Dermis microvascular lymphatic vessel endothelial cell (primary cell): Measurements from ENCODE around the gene C10orf71. TPM values are rescaled to one million over a fixed set of nuclear protein-coding genes. Genes with fewer than 3 reads are reported as not detected.

Experiments used
- DNase-seq, 2 donors: peaks; one replicate each; pipeline versions ENCODE4 v3.0.0 to v3.0.0-alpha.2; 2010; ENCODE audit warnings: low read depth in 2 of 2
- total RNA-seq: library from RNA; depleted of rRNA; stranded (reverse); fragments of >200 nt; gene quantifications from 2 replicates; pipeline ENCODE4 v1.2.1, GENCODE V29; 2014

The C10orf71 gene
- total RNA-seq, 1 donor from 2014 or later, result not detected

DNA sequence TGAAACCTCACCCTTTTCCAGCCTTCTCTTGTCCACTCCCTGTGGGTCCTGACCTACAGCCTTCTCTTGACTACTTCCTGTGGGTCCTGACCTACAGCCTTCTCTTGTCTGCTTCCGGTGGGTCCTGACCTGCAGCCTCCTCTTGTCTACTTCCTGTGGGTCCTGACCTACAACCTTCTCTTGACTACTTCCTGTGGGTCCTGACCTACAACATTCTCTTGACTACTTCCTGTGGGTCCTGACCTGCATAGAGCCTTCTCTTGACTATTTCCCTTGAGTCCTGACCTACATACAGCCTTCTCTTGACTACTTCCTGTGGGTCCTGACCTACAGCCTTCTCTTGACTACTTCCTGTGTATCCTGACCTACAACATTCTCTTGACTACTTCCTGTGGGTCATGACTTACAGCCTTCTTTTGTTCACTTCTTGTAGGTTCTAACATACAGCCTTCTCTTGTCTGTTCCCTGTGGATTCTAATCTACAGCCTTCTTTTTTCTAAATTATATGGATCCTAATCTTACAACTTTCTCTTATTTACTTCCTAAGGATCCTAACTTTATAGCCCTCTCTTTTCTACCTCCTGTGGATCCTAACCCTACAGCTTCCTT, 36.5 kb downstream of the C10orf71 start:
- DNase-seq, result no peak

DNA sequence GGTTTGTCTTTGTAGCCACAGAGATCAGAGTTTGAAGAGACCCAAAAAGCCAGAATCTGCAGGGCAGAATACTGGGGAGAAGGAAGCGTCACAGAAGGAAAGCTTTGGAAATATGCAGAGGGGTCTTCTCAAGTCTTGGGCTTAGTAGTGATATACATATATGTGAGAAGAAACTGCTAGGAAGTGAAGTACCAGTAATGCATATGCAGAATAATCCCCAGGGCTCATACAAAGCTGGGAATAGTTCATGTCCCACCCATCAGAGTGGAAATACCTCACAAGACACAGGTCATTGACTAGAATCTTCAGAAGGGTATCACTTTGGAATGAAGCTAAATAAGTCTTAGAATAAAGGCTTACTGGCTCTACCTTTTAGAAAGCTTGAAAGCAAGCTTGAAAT, 39.6 kb downstream of the C10orf71 start:
- DNase-seq, result no peak

DNA sequence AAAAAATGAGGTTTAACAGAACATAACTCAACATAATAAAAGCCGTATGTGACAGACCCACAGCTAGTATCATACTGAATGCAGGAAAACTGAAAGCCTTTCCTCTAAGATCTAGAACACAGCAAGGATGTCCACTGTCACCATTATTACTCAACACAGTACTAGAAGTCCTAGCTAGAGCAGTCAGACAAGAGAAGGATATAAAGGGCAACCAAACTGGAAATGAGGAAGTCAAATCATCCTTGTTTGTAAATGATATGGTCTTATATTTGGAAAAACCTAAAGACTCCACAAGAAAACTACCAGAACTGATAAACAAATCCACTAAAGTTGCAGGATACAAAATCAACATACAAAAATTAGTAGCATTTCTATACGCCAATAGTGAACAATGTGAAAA, 45.9 kb downstream of the C10orf71 start:
- DNase-seq, result no peak

DNA sequence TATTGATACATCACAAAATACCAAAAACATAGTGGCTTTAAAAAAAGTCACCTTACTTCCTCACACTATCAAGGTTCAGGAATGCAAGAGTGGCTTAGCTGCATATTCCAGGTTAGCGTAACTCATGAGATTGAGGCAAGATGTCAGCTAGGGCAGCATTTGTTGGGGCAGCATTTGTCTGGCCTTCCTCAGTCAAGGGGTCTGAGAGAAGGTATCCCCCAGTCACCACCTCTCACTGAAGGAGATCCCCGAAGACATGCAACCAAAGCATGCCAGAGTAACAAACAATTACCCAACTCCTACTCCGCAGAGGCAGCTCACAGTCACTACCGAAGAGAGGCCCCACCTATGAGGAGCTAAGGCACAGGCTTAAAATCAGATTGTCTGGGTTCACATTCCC, 48.4 kb downstream of the C10orf71 start:
- no peak for DNase-seq

DNA sequence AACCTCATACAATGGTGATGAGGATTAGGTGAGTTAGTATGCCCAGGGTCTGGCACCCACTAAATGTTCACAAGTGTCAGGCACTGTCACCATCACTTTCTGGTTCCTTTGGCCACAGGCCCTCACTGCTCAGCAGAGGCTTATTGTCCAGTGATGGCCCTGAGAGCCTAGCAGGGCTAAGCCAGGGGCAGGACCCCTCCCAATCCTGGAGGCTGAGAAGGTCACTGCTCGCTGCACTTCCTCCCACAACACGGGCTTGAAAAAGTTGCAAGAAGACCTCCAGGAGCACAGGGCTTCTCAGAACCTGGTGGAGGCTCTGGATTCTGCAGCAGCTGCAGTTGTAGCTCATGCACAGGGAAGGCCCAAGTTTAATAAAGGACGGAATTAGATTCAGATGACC, 48.9 kb downstream of the C10orf71 start:
- DNase-seq, result no peak

DNA sequence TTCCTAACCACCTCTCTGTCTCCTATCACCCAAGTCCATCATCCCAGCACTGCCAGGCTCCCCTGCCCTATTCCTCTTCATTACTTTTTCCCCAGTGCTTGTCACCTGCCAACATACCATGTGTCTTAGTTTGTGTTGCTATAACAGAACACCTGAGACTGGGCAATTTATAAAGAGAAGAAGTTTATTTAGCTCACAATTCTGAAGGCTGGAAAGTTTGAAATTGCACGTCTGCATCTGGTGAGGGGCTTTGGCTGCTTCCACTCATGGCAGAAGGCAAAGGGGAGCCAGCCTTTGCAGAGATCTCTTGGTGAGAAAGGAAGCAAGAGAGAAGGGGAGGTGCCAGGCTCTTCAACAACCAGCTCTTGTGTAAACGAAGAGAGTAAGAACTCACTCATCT, 49.6 kb downstream of the C10orf71 start:
- no peak for DNase-seq

DNA sequence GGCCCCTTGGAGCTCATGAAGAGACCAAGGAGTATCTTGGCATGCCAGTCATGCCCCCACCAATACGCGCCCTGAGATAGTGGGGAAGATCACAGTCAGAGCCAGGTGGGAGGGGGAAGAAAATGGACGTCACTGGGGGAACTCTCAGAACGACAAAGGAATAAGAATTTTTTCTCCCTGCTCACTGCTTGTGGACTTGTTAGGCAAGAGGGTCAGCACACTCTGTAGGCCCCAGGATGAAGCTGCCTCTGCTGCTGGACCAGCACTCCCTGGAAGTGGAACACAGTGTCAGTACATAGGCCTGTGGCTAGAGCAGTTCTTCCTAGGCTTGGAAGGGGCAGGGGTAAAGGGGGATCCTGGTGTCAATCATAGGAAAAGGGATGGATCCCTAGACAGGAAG, 50.4 kb downstream of the C10orf71 start:
- DNase-seq, result no peak

DNA sequence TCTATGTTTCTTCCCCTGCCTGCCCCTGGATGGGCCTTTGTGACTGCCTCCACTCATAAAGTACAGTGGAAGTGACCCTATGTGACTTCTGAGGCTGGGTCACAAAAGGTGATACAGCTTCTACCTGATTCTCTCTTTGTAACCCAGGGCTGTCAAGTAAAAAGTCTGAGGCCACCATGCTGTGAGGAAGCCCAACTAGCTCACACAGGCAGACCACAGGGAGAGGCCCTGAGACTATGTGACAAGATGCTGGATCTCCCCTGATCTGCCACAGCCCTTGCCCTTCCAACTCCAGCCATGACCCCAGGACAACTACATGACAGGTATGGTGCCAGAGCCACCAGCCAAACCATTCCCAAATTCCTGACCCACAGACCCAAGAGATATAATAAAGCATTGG, 51.2 kb downstream of the C10orf71 start:
- DNase-seq, result no peak

DNA sequence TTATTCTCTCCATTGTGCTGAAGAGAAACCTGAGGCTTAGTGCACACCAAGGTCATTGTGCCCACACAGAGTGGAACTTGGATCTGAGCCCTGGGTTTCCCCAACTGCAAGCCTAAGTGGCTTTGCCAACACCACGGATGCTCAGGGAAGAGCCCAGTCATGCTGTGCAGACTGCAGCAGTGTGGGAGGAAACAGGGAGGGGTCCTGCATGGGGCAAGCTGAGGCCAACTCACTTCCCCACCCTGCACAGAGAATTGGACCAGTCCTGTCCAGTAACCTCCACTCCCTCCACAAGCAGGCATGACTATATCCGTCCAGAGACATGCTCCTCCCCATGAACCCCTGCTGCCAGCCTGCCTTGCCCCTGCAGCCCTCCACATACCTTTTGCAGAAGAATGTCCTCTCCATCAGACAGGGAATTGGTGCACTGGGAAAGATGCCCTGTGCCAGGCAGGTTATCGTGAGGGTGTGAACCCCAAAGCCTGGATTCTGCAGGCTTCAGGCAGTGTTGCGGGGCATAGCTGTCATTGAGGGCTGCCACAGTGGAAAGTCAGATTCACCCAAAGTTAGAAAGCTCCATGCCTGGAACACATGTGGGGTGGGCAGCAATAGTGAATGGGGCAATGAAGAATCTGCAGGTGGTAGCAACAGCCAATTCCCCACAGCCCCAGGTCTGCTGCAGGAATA, 52.0 kb downstream of the C10orf71 start:
- DNase-seq, result no peak

DNA sequence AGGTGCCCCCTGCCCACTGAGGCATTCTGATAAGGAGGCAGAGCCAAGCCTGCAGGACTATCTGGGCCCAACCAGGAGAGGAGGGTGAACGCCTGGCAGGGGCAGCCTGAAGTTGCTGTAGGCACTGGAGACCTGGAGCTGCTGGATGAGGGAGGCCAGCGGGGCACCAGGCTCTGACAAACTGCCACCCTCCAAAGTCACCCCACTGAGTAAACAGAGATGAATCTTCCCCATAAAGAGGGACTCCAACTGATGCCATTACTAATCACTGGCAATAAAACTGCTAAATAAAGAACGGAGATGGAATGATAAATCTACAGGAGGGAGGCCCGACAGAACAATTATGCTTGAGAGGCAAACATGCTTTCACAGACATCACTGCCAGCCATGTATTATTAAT, 52.7 kb downstream of the C10orf71 start:
- DNase-seq, result no peak

DNA sequence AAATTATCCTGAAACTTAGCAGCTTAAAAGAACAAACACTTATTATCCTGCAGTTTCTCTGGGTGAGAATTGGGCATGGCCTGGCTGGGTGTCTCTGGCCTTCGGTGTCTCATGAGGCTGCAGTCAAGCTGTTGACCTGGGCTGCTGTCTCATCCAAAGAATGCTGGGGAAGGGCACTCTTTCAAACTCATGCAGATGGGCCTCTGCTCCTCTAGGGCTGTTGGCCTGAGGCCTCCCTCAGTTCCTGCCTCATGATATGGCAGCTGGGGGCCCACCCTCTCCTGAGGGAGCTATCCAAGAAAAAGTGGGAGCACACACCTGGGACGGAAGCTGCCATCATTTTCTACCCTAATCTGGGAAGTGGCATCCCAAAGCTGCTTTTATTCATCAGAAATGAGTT, 53.4 kb downstream of the C10orf71 start:
- DNase-seq, result no peak

DNA sequence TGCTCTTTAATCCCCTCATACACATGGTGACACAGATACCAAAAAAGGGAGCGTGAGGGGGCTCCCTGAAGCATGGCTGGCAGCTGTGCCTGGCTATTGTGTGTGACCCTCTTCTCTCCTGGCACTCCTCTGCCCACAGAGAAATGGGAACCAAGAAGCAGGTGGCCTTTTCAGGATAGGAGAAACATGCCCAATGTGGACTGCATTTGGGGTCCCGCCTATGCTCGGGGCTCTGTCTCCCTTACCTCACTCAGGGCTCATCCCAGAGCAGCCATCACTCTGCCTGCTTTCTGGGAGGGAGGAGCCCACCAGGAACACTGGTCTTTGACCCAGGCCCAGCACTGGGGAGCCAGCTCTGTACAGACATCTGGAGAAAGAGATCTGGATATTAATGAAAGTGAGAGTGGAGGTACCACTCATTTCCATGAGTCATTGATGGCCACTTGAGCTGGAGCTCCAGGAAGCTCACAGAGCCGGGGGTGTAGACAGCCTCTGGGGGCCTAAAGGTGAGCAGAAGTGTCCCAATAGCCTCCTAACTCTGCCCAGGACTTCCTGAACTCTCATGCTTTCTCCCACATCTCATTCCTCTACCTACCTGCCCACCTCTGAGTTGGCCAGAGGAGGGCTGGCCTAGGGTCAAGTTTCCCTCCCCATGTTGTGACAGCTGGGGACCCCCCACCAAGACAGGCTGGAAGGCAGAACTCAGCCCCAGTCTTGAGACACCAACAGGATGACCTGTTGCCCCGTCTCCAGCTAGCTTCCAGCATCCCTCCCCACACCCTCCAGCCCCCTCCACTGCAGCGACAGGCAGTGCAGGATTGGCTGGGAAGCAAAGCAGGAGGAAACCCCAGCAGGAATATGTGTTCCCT, 54.3 kb downstream of the C10orf71 start:
- no peak for DNase-seq

DNA sequence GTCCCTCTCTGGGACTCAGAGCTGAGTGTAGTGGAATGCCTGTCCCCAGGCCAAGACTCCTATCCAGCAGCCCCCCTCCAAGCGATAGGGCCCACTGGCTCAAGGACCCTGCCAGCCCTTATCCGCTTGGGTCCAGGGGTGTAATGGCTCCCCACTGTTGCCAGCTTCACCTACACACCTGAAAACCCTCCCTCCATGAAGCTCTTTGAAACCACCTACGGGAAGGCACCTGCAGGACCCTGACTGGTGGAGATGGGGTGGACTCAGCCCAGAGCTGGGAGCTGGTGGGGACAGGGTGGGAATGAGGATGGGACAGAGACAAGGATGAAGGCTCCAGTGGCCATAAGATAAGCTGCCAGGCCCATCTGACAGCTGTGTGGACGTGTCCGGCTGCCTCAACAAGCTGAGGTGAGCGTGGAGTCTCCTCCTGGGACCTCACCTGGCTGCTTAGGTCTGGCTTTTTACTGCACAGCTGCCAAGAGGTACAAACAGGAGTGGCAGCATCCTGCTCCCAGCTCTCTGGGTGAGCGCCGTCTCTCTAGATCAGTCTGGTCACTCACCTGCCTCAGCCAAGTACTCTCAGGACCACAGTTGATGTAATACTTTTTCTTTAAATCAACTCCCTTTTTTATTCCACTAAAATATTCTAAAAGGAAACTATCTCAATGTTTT, 55.1 kb downstream of the C10orf71 start:
- DNase-seq, result no peak

DNA sequence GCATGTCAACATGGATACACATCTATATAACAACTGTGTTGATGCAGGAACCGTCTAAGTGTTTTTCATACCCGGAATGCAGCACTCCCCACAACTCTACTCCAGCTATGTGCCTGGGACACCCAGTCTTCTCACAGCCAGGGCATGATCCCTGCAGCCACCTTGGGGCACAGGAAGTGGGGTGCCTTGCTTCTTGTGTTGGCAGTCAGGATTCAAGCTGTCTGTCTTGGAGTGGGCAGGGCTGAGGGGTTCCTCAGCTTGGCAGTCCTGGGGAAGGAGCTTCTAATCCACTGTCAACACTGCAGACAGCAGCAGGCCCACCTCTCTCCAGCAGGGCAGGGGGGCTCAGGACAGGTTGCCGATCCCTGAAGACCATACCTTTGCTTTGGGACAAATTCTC, 55.6 kb downstream of the C10orf71 start:
- no peak for DNase-seq

DNA sequence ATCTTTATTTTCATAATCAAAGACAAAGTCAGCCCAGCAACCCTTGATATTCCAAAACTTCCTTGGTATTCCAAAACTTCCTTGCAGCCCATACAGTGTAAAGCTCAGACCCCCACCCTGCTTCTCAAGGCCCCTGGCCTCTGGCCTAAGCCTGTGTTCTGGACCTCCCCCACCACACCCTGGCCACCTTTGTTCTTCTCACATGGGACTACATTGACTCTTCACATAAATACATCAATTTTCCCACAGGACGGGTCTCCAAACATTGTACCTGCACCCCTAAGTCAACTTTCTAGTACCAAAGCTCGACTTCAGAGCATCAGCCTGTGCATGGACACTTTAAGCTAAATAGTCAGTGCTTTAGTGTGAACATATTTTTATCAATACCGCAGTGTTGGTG, 56.3 kb downstream of the C10orf71 start:
- no peak for DNase-seq

DNA sequence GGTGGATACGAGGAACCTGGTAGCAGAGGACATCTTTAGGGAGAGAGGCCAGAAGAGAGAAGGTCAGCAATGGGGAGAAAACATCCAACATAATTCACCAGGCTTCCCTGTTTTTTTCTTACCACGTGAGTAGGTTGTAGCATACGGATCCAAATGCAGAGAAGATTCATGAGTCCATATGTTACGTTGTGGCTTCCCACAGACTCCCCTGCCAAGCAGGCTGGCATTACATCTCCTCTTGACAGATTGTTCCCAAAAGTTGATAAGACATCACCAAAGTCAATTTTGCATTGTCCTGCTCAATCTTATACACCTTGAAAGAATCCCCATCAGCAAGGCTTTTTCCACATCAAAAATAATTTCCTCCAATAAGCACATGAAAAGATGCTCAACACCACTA, 57.2 kb downstream of the C10orf71 start:
- no peak for DNase-seq

DNA sequence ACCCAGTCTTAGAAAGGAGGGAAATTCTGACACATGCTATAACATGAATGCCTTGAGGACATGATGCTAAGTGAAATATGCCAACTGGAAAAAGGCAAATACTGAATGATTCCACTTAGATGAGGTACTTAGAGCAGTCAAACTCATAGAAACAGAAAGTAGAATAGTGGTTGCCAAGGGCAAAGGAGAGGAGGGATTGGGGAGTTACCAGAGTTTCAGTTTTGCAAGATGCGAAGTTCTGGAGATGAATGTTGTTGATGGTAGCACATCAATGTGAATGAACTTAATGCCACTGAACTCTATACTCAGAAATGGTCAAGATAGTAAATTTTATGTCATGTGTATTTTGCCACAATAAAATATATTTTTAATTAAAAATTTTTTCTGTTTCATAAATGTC, 58.0 kb downstream of the C10orf71 start:
- no peak for DNase-seq

DNA sequence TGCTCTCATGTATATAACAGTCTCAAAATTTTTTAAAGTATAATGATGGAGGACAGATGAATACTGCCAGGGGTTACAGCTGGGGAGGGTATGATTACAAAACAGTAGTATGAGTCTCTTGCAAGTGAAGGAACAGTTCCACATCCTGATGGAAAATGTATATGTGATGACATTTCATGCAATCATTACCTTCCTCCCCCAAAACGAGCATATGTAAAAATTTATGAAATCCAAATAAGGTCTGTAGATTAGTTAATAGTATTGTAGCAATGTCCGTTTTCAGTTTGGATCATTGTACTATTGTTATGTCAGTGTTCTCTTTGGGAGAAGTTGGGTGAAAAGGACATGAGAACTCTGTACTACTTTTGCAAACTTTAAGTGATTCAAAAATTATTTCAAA, 58.9 kb downstream of the C10orf71 start:
- no peak for DNase-seq

DNA sequence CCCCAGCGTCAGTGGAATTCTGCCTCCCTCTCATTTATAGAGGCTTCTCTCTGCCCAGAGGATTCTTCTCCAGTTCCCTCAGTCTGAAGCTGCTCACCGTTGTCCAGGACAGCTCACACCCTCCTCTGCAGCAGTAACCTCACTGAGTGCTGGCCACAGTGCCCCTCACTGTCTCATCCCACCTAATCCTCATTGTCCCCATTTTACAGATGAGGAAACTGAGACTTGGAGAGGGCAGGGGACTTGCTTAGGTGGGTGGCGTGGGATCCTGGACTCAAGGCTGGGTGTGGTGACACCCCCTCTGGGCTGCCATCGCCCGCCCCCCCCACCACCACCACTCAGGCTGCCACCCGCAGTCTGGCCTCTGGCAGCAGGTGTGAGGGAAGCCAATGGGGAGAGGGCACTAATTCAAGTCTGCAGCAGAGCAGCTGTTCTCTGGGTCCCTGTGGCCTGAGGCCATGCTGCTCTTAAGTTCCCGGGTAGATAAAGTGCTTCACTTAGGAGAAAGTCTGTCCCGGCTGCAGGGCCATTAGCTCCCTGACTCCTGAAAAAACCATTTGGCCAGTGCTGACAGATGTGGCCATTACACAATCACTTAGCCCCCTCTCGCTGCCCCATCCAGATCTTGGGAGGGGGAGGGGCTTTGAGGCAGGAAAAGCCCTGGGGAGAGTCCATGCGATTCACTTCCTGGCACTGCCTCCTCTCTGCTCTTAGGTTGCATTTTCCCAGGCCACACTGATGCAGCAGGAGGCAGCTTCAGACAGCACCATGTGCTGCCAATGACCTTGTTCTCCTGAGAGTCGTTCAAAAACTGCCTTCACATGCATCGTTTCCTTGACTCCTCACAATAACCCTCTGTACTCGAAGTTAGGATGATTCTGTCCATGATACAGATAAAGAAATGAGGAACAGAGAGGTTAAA, 60.6 kb downstream of the C10orf71 start:
- peak; percentile 10 to 22 for DNase-seq

DNA sequence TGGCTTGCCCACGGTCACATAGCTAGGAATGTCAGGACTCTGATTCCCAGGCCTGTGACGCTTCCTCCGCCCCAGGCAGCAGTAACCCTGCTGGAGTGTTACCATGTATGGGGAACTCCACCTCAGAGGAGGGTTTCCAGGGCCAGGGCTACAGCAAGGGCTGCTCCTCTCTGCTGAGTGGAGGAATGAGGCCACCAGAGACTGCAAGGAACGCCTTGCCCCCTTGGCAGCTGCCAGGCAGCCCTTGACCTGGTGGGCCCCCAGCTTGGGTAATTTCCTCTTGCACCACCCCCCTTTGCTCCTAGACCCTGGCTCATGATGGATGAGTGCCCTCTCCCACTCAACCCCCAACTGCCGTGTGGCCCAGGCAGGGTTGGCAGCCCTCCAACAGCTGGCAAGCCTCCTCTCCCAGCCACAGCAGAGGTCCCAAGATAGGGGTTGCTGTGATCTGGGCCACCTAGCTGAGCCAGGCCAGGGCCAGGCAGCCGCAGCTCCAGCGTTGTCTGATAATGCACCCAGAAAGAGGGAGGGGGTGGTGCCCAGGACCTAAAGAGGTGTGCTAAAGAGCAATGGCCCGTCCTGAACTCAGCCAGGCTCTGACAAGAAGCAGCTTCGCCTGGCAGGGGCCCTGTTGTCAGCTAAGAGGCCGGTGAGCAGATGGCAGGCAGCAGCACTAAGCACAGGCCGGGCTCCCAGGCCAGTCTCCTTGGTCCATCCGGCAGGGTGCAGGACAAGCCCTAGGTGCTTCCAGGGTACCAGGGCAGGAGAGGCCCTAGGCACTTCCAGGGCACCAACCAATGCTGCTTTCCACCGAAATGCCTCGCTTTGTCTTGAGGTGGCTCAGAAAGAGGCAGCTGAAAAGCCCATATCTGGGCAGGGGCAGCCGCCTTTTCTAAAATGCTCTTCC, 61.6 kb downstream of the C10orf71 start:
- no peak for DNase-seq
